Subcutaneous abdominal adipose tissue (tissue), 5 donors: Measurements from ENCODE around the gene KRT80.

ENCODE experiments used
- H3K27ac ChIP-seq: one replicate; pipeline ENCODE4 v1.7.0; 2013; ENCODE audit warnings: low read depth, mild to moderate bottlenecking, inconsistent platforms, low read length, moderate library complexity
- H3K27me3 ChIP-seq, 5 donors: one replicate each; pipeline ENCODE4 v1.7.0; 2013; ENCODE audit warnings: low read length in 5 of 5, inconsistent platforms in 1 of 5; ENCODE audit not compliant: control insufficient read depth in 5 of 5, insufficient read depth in 4 of 5
- H3K36me3 ChIP-seq, 5 donors: one replicate each; pipeline ENCODE4 v1.7.0; 2013; ENCODE audit warnings: low read length in 5 of 5; ENCODE audit not compliant: control insufficient read depth in 5 of 5, insufficient read depth in 5 of 5
- H3K4me1 ChIP-seq, 5 donors: one replicate each; pipeline ENCODE4 v1.7.0; 2013; ENCODE audit warnings: low read length in 5 of 5, mild to moderate bottlenecking in 3 of 5, moderate library complexity in 1 of 5; ENCODE audit not compliant: control insufficient read depth in 5 of 5, insufficient read depth in 5 of 5
- H3K4me3 ChIP-seq, 5 donors: one replicate each; pipeline ENCODE4 v1.7.0; 2013; ENCODE audit warnings: low read length in 5 of 5, low read depth in 1 of 5
- H3K9ac ChIP-seq, 5 donors: one replicate each; pipeline ENCODE4 v1.7.0; 2013; ENCODE audit warnings: low read length in 5 of 5, mild to moderate bottlenecking in 4 of 5, moderate library complexity in 3 of 5
- H3K9me3 ChIP-seq, 5 donors: one replicate each; pipeline ENCODE4 v1.7.0; 2013; ENCODE audit warnings: low read length in 5 of 5; ENCODE audit not compliant: control insufficient read depth in 5 of 5
- donor health status: healthy.
- donor health status: healthy.
- donor health status: healthy.
- donor health status: healthy.
- donor health status: healthy.

Gene KRT80

DNA sequence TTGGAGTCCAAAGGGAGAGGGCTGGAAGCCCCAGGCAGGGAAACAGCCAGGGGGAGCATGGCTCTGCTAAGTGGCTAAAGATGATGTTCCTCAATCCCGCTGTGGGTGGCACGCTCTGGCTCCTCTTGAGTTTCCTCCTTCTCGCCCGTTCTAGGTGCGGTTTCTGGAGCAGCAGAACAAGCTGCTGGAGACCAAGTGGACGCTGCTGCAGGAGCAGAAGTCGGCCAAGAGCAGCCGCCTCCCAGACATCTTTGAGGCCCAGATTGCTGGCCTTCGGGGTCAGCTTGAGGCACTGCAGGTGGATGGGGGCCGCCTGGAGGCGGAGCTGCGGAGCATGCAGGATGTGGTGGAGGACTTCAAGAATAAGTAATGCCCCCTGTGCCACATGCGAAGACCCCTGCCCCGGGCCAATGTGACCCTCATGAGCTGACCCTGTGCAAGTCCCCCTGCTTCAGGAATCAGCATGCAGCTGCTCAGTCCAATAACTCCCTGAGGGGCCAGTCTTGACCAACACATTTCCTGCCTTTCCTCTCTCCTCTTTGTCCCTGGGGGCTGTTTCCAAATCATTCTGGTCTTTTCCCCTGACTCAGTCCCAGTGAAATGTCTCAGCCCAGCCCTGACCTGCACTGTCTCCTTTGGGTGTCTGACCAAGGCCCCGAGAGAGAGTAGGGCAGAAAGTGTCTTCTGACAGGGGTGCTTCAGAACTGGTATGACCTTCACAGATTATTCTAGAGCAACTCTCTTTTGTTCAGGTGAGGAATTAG lies 43.4 kb upstream of the KRT80 start:
- H3K4me1 ChIP-seq = peaks cover 4 to 30% (median 10%) of the 10 kb centered on the region in 5 donors
- no peak overlapping the region for H3K9ac ChIP-seq
- H3K27me3 ChIP-seq = peaks cover 9 to 31% (median 22%) of the 10 kb centered on the region in 5 donors
- no peak overlapping the region for H3K27ac ChIP-seq
- H3K4me3 ChIP-seq = no peak overlapping the region
- no peaks in the 10 kb centered on the region for H3K36me3 ChIP-seq
- H3K9me3 ChIP-seq = no peaks in the 10 kb centered on the region

- H3K27ac ChIP-seq = no peak overlapping the region
Observed at GRCh38 chr12:52234223-52234810, 42.5 kb upstream of the KRT80 start.

DNA sequence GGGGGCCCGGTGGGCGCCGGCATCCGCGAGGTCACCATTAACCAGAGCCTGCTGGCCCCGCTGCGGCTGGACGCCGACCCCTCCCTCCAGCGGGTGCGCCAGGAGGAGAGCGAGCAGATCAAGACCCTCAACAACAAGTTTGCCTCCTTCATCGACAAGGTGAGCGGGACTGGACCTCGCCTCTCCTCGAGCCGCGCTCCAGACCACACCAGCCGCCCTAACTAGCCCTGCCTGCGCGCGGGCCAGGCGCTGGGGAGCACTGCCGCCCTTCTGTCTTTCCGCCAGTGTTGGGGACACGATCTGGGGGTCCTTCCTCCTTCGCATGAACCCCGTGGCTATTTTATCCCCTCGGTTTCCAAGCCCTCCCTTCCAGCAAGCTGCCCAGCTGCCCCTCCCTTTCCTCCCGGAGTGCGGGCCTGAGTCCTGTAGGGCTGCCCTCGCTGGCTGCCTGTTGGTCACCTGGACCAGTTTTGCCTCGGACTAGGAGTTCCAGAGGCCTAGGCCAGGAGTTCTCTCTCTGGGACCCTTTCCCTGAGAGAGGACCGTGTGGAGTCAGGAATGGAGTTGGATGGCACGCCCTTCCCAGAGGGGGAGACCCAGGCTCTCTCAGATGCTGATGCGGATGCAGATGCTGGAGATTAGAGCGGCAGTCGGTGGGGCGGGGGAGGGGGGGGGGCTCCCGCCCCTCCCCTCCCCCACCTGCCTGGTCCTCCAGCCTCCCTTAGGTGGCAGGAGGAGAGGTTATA lies 41.8 kb upstream of the KRT80 start:
- H3K9ac ChIP-seq = no peak overlapping the region
- no peaks in the 10 kb centered on the region for H3K9me3 ChIP-seq
- no peak overlapping the region for H3K4me3 ChIP-seq
- no peak overlapping the region for H3K27ac ChIP-seq
- no peaks in the 10 kb centered on the region for H3K36me3 ChIP-seq
- H3K4me1 ChIP-seq = peaks cover 4 to 40% (median 21%) of the 10 kb centered on the region in 5 donors
- peaks cover 9 to 31% (median 22%) of the 10 kb centered on the region in 5 donors for H3K27me3 ChIP-seq

More at GRCh38 chr12:52234223-52234810, 42.5 kb upstream of the KRT80 start:
- Histone ChIP-seq H3K9ac (no peak overlapping the region), H3K36me3 (no peaks in the 10 kb centered on the region), H3K4me3 (no peak overlapping the region), H3K4me1 (peaks cover 4 to 36% (median 16%) of the 10 kb centered on the region in 5 donors), H3K27me3 (peaks cover 9 to 31% (median 22%) of the 10 kb centered on the region in 5 donors), H3K9me3 (no peaks in the 10 kb centered on the region)

DNA sequence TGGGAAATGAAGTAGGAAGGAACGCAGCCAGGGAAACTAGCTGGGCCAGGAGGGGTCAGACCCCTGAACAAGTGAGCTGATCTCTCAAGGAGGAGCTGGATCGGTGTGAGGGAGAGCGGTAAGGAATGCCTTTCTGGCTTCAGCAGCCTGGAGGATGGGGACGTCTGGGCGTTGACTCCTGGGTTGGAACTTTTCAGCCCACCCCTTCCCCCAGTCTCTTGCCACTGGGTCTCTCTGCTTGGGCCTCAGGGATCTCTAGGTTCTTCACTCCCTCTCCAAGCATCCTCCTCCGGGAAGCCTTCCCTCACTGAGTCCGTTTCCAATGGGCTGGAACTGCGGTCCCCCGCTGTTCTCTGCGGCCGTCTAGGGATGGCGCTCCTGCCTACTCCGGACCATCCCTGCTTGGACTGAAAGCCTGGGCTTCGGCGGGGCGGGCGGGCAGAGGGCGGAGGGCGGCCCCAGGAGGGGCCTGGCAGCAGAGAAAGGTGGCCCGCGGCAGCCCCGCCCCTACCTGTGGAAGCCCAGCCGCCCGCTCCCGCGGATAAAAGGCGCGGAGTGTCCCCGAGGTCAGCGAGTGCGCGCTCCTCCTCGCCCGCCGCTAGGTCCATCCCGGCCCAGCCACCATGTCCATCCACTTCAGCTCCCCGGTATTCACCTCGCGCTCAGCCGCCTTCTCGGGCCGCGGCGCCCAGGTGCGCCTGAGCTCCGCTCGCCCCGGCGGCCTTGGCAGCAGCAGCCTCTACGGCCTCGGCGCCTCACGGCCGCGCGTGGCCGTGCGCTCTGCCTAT lies 41.1 kb upstream of the KRT80 start, which contains the start of gene KRT7:
Gene KRT7 (plus strand): TSS at position 570 of the 788 bp plus-strand sequence. CDS start 54 bp downstream, at position 624.
- Histone ChIP-seq H3K4me3 (no peak within 1 kb of the TSS), H3K27ac (no peak within 1 kb of the TSS), H3K36me3 (no peaks in the 10 kb centered on the region), H3K9me3 (no peaks in the 10 kb centered on the region), H3K9ac (no peak within 1 kb of the TSS), H3K4me1 (peaks cover 4 to 42% (median 24%) of the 10 kb centered on the region in 5 donors), H3K27me3 (peaks cover 9 to 31% (median 22%) of the 10 kb centered on the region in 5 donors)

GRCh38 chr12:52232203-52232673 lies 40.4 kb upstream of the KRT80 start:
- Histone ChIP-seq H3K27ac (no peak overlapping the region), H3K9me3 (no peaks in the 10 kb centered on the region), H3K4me1 (peaks cover 4 to 42% (median 24%) of the 10 kb centered on the region in 5 donors), H3K27me3 (peaks cover 9 to 31% (median 22%) of the 10 kb centered on the region in 5 donors), H3K9ac (no peak overlapping the region), H3K36me3 (no peaks in the 10 kb centered on the region), H3K4me3 (no peak overlapping the region)

GRCh38 chr12:52231305-52232202 lies 39.7 kb upstream of the KRT80 start:
- no peak overlapping the region for H3K4me3 ChIP-seq
- H3K27ac ChIP-seq = no peak overlapping the region
- no peaks in the 10 kb centered on the region for H3K36me3 ChIP-seq
- H3K4me1 ChIP-seq = peaks cover 4 to 42% (median 24%) of the 10 kb centered on the region in 5 donors
- H3K9ac ChIP-seq = no peak overlapping the region
- H3K9me3 ChIP-seq = no peaks in the 10 kb centered on the region
- peaks cover 9 to 31% (median 22%) of the 10 kb centered on the region in 5 donors for H3K27me3 ChIP-seq

- Histone ChIP-seq H3K4me3 (no peak overlapping the region), H3K4me1 (peaks cover 4 to 41% (median 24%) of the 10 kb centered on the region in 5 donors), H3K36me3 (no peaks in the 10 kb centered on the region), H3K27ac (no peak overlapping the region), H3K27me3 (peaks cover 9 to 31% (median 22%) of the 10 kb centered on the region in 5 donors), H3K9me3 (no peaks in the 10 kb centered on the region), H3K9ac (no peak overlapping the region)
Observed at GRCh38 chr12:52230364-52231281, 38.8 kb upstream of the KRT80 start.

GRCh38 chr12:52229836-52230343 lies 38.1 kb upstream of the KRT80 start:
- H3K9me3 ChIP-seq = no peaks in the 10 kb centered on the region
- peaks cover 4 to 39% (median 24%) of the 10 kb centered on the region in 5 donors for H3K4me1 ChIP-seq
- no peak overlapping the region for H3K4me3 ChIP-seq
- H3K36me3 ChIP-seq = no peaks in the 10 kb centered on the region
- H3K9ac ChIP-seq = no peak overlapping the region
- no peak overlapping the region for H3K27ac ChIP-seq
- H3K27me3 ChIP-seq = peaks cover 9 to 31% (median 22%) of the 10 kb centered on the region in 5 donors
